ENCODE data around the gene GPT2.

DNA sequence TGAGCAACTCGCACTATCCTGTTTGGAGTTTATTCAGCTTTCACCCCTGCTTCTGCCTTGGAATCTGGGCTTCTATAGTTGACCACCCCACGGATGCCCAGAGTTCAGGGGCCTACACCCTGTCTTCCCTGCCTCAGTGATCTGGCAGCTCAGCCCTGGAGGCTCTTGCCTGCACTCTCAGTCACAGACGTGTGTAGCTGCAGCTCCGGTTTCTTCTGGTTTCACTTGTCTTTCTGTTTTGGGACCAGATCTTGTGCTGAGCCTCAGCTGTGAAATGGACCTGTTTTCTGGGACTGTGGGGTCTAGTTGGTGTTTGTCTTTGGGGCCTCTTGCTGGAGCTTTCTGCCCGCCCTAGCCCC, 5.8 kb downstream of the GPT2 start:
- TF ChIP-seq, protein P1, sequence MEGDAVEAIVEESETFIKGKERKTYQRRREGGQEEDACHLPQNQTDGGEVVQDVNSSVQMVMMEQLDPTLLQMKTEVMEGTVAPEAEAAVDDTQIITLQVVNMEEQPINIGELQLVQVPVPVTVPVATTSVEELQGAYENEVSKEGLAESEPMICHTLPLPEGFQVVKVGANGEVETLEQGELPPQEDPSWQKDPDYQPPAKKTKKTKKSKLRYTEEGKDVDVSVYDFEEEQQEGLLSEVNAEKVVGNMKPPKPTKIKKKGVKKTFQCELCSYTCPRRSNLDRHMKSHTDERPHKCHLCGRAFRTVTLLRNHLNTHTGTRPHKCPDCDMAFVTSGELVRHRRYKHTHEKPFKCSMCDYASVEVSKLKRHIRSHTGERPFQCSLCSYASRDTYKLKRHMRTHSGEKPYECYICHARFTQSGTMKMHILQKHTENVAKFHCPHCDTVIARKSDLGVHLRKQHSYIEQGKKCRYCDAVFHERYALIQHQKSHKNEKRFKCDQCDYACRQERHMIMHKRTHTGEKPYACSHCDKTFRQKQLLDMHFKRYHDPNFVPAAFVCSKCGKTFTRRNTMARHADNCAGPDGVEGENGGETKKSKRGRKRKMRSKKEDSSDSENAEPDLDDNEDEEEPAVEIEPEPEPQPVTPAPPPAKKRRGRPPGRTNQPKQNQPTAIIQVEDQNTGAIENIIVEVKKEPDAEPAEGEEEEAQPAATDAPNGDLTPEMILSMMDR (IDR thresholded peaks at IDR 0.05) = no peak
- no peak for TF ChIP-seq POLR2A (IDR thresholded peaks at IDR 0.05)

Measured in right lobe of liver (tissue), 4 donors.